WTC11 (cell line): ENCODE results near the gene RPS6KA4. TPM values are rescaled to one million over a fixed set of nuclear protein-coding genes. Genes with fewer than 3 reads are reported as not detected.

Source experiments
- ATAC-seq: fragments of 200-7000 bp; cut with Tn5 transposase; 2 replicates; pipeline ENCODE4 v1.10.0; 2021; ENCODE audit warnings: mild to moderate bottlenecking, moderate library complexity
- CTCF ChIA-PET: fragments of 300-600 bp; sonication (Branson Sonifier 250); formaldehyde crosslinking; loops from one replicate; lab custom pipeline; 2021; ENCODE audit warnings: antibody characterized with exemption; lab: Charles Lee
- POLR2A ChIA-PET: fragments of 350-600 bp; sonication (Branson Sonifier 250); formaldehyde crosslinking; loops from one replicate; lab custom pipeline; 2021; ENCODE audit warnings: antibody characterized with exemption; lab: Charles Lee
- DNase-seq: peaks from one replicate; pipeline ENCODE4 v3.0.0; 2021; ENCODE audit warnings: low spot score
- H3K27ac Mint-ChIP-seq: 2 replicates; pipeline ENCODE4 v1.8.0; 2021; ENCODE audit warnings: mixed read lengths
- H3K27me3 Mint-ChIP-seq: 2 replicates; pipeline ENCODE4 v1.8.0; 2021; ENCODE audit warnings: low read depth, mild to moderate bottlenecking, moderate library complexity, mixed read lengths
- H3K36me3 Mint-ChIP-seq: 2 replicates; pipeline ENCODE4 v1.8.0; 2021; ENCODE audit warnings: mixed read lengths
- H3K4me1 Mint-ChIP-seq: 2 replicates; pipeline ENCODE4 v1.8.0; 2022; ENCODE audit warnings: mixed read lengths
- H3K4me3 Mint-ChIP-seq: 2 replicates; pipeline ENCODE4 v1.8.0; 2021; ENCODE audit warnings: mild to moderate bottlenecking, moderate library complexity, mixed read lengths
- H3K9me3 Mint-ChIP-seq: 2 replicates; pipeline ENCODE4 v1.8.0; 2021; ENCODE audit warnings: mixed read lengths
- CREB1 ChIP-seq: sonication (generic); formaldehyde crosslinking; IDR thresholded peaks from 2 replicates; pipeline ENCODE4 v1.8.0; 2023; ENCODE audit warnings: mild to moderate bottlenecking, missing genetic modification reagents
- CREM ChIP-seq: sonication (generic); formaldehyde crosslinking; IDR thresholded peaks from 2 replicates; pipeline ENCODE4 v1.8.1; 2022; ENCODE audit warnings: mild to moderate bottlenecking, missing genetic modification reagents, moderate library complexity
- ELF4 ChIP-seq: sonication (generic); formaldehyde crosslinking; IDR thresholded peaks from 2 replicates; pipeline ENCODE4 v1.8.1; 2022; ENCODE audit warnings: low read depth, mild to moderate bottlenecking, moderate library complexity, missing genetic modification reagents
- GABPB1 ChIP-seq: sonication (generic); formaldehyde crosslinking; IDR thresholded peaks from 2 replicates; pipeline ENCODE4 v1.8.1; 2023; ENCODE audit warnings: mild to moderate bottlenecking, missing genetic modification reagents
- MXD4 ChIP-seq: fragments of 250-450 bp; sonication (Bioruptor Pico); IDR thresholded peaks from 2 replicates; pipeline ENCODE4 v1.8.0; 2021; ENCODE audit warnings: mild to moderate bottlenecking, moderate library complexity, borderline replicate concordance
- RORB ChIP-seq: fragments of 250-450 bp; sonication (Bioruptor Pico); IDR thresholded peaks from 2 replicates; pipeline ENCODE4 v1.9.0; 2021; ENCODE audit warnings: mild to moderate bottlenecking
- TCF7 ChIP-seq: sonication (generic); formaldehyde crosslinking; IDR thresholded peaks from 2 replicates; pipeline ENCODE4 v1.8.0; 2022; ENCODE audit warnings: mild to moderate bottlenecking, low read depth, missing genetic modification reagents, moderate library complexity
- ZNF232 ChIP-seq: sonication (generic); formaldehyde crosslinking; IDR thresholded peaks from 2 replicates; pipeline ENCODE4 v1.8.0; 2022; ENCODE audit warnings: mild to moderate bottlenecking, missing genetic modification reagents
- ZNF396 ChIP-seq: fragments of 250-450 bp; sonication (Bioruptor Pico); IDR thresholded peaks from 2 replicates; pipeline ENCODE4 v1.8.0; 2021; ENCODE audit warnings: mild to moderate bottlenecking, moderate library complexity, borderline replicate concordance
- ZNF423 ChIP-seq: fragments of 250-450 bp; sonication (Bioruptor Pico); IDR thresholded peaks from 2 replicates; pipeline ENCODE4 v2.1.2; 2022; ENCODE audit warnings: mild to moderate bottlenecking, moderate library complexity
- ZNF671 ChIP-seq: fragments of 250-450 bp; sonication (Bioruptor Pico); IDR thresholded peaks from 2 replicates; pipeline ENCODE4 v1.8.0; 2021; ENCODE audit warnings: mild to moderate bottlenecking
- total RNA-seq: library from RNA; stranded (reverse); gene quantifications from 3 replicates; pipeline ENCODE4 v1.2.3, GENCODE V29; 2021
- TF ChIP-seq, protein P1 (sequence below): sonication (generic); formaldehyde crosslinking; IDR thresholded peaks from 2 replicates; pipeline ENCODE4 v1.8.0; 2023; ENCODE audit warnings: missing genetic modification reagents
- TF ChIP-seq, protein P2 (sequence below): sonication (generic); formaldehyde crosslinking; IDR thresholded peaks from 2 replicates; pipeline ENCODE4 v1.8.1; 2023; ENCODE audit warnings: mild to moderate bottlenecking, missing genetic modification reagents, moderate library complexity
- TF ChIP-seq, protein P3 (sequence below): sonication (generic); formaldehyde crosslinking; IDR thresholded peaks from 2 replicates; pipeline ENCODE4 v1.8.0; 2022; ENCODE audit warnings: missing genetic modification reagents
- TF ChIP-seq, protein P4 (sequence below): sonication (generic); formaldehyde crosslinking; IDR thresholded peaks from 2 replicates; pipeline ENCODE4 v1.8.1; 2022; ENCODE audit warnings: mild to moderate bottlenecking, missing genetic modification reagents, moderate library complexity, borderline replicate concordance
- TF ChIP-seq, protein P5 (sequence below): sonication (generic); formaldehyde crosslinking; IDR thresholded peaks from 2 replicates; pipeline ENCODE4 v1.8.1; 2023; ENCODE audit warnings: mild to moderate bottlenecking, missing genetic modification reagents, borderline replicate concordance
- TF ChIP-seq, protein P6 (sequence below): sonication (generic); formaldehyde crosslinking; IDR thresholded peaks from 2 replicates; pipeline ENCODE4 v1.8.0; 2022; ENCODE audit warnings: mild to moderate bottlenecking, missing genetic modification reagents
- TF ChIP-seq, protein P7 (sequence below): sonication (generic); formaldehyde crosslinking; IDR thresholded peaks from 2 replicates; pipeline ENCODE4 v1.8.1; 2023; ENCODE audit warnings: mild to moderate bottlenecking, moderate library complexity, missing genetic modification reagents

RPS6KA4 gene
- total RNA-seq, 1 experiment from 2014 or later, result 16.8 TPM

DNA sequence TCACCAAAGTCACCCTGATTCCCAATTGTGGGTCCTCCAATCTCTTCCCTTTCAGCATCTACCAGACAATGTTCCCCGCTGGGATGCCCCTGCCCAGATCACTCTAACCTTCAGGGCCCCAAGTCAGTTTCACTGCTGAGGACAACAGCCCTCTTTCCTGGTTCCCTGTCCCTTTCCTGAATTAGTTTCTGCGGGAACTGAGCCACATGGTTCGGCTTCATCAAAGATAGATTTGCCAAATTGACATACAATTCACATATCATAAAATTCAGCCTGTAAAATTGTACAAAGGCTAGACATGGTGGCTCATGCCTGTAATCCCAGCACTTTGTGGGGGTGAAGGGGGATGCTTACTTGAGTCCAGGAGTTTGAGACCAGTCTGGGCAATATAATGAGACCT, 31.0 kb upstream of the RPS6KA4 start (continued):
- TF ChIP-seq, protein P1, sequence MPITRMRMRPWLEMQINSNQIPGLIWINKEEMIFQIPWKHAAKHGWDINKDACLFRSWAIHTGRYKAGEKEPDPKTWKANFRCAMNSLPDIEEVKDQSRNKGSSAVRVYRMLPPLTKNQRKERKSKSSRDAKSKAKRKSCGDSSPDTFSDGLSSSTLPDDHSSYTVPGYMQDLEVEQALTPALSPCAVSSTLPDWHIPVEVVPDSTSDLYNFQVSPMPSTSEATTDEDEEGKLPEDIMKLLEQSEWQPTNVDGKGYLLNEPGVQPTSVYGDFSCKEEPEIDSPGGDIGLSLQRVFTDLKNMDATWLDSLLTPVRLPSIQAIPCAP (CRISPR knock-in tag), result no peak
- TF ChIP-seq ZNF396, result no peak
- no peak for TF ChIP-seq ELF4 (CRISPR knock-in tag)

DNA sequence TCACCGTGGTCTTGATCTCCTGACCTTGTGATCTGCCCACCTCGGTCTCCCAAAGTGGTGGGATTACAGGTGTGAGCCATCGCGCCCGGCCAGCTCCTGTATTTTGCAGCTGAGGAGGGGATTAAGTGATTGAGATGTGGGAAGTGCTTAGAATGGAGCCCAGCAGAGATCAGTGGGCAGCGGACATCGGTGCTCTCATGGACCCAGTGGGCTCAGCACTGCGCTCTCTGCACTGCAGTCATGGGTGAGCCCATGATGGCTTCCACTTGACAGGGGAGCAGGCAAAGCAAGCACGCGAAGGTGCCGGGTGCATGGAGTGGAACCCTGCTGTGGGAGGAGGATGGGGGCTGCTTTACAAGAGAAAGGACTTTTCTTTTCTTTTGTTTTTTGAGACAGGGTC, 28.1 kb upstream of the RPS6KA4 start:
- CTCF ChIA-PET, result interaction anchor here (0.5 to 4.8 kb wide), 22 partner anchors 11 to 557 kb away, joined by 3 to 118 read pairs (median 6); partner anchors contain the start of genes BAD, CCDC88B, ESRRA and PRDX5
- H3K4me1 Mint-ChIP-seq, result peaks cover 10% of the 10 kb centered on the region
- DNase-seq (peak; percentile 11), ATAC-seq (no peak)
- POLR2A ChIA-PET, result interaction anchor here (1.0 kb wide), 1 partner anchor 14 kb away, joined by 6 read pairs; the partner anchor contains the start of genes PRDX5 and TRMT112
- 0 out of 2 replicates have a peak, but pooled peaks cover 3% of the 10 kb centered on the region for H3K9me3 Mint-ChIP-seq
- no peak overlapping the region for H3K4me3 Mint-ChIP-seq
- no peak overlapping the region for H3K27ac Mint-ChIP-seq
- peaks cover 14% of the 10 kb centered on the region; the same call in 1 of the 2 replicates for H3K27me3 Mint-ChIP-seq
- TF ChIP-seq ZNF423 (CRISPR knock-in tag), result peak; percentile 33; the same call in 1 of the 2 replicates
- TF ChIP-seq, protein P2, sequence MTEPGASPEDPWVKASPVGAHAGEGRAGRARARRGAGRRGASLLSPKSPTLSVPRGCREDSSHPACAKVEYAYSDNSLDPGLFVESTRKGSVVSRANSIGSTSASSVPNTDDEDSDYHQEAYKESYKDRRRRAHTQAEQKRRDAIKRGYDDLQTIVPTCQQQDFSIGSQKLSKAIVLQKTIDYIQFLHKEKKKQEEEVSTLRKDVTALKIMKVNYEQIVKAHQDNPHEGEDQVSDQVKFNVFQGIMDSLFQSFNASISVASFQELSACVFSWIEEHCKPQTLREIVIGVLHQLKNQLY, result no peak
- H3K36me3 Mint-ChIP-seq, result no peaks in the 10 kb centered on the region

DNA sequence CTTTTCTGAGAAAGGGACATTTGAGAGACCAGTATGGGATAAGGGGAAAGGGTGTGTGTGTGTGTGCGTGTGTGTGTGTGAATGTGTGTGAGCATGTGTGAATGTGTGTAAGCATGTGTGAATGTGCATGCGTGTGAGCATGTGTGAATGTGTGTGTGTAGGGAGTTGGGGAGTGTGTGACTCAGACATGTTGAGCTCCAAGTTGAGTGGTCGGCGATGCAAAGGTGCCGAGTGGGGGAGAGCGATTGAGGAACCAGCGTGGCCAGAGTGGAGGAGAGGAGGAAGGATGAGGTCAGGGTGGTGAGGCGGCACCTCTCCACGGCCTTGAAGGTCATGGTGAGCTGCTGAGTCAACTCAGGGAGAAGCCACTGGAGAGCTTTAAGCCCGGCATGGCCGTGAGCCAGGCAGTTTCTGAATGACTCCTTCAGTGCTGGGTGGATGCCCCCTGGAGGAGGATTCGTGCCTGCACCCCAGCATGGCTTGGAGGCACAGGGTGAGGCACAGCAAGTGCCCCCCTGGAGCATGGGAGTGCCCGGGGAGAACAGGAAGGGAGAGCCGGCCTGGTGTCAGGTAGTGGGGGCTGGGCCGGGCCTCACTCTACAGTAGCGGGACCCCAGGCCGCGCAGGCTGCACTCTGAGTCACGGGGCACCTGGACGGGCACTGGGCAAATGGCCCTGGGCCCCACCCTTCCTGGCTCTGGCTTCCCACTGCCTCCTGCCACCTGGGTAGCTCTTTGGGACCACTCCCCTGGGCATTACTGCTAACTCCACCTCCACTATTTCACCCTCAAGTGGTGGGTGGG, 27.2 kb upstream of the RPS6KA4 start:
- Mint-ChIP-seq H3K27ac (peak overlapping the region; percentile 11), H3K4me3 (no peak overlapping the region), H3K27me3 (peaks cover 11% of the 10 kb centered on the region; the same call in 1 of the 2 replicates), H3K4me1 (peaks cover 10% of the 10 kb centered on the region), H3K36me3 (no peaks in the 10 kb centered on the region), H3K9me3 (0 out of 2 replicates have a peak, but pooled peaks cover 3% of the 10 kb centered on the region)
- DNase-seq (peak; percentile 65), ATAC-seq (peak; percentile 79)
- ChIA-PET CTCF (interaction anchor here (0.7 to 4.8 kb wide), 30 partner anchors 8 to 556 kb away, joined by 3 to 118 read pairs (median 6); partner anchors contain the start of genes BAD, CCDC88B, ESRRA and PLCB3), POLR2A (interaction anchor here (1.0 kb wide), 1 partner anchor 15 kb away, joined by 6 read pairs; the partner anchor contains the start of genes PRDX5 and TRMT112)
- TF ChIP-seq, protein P3, sequence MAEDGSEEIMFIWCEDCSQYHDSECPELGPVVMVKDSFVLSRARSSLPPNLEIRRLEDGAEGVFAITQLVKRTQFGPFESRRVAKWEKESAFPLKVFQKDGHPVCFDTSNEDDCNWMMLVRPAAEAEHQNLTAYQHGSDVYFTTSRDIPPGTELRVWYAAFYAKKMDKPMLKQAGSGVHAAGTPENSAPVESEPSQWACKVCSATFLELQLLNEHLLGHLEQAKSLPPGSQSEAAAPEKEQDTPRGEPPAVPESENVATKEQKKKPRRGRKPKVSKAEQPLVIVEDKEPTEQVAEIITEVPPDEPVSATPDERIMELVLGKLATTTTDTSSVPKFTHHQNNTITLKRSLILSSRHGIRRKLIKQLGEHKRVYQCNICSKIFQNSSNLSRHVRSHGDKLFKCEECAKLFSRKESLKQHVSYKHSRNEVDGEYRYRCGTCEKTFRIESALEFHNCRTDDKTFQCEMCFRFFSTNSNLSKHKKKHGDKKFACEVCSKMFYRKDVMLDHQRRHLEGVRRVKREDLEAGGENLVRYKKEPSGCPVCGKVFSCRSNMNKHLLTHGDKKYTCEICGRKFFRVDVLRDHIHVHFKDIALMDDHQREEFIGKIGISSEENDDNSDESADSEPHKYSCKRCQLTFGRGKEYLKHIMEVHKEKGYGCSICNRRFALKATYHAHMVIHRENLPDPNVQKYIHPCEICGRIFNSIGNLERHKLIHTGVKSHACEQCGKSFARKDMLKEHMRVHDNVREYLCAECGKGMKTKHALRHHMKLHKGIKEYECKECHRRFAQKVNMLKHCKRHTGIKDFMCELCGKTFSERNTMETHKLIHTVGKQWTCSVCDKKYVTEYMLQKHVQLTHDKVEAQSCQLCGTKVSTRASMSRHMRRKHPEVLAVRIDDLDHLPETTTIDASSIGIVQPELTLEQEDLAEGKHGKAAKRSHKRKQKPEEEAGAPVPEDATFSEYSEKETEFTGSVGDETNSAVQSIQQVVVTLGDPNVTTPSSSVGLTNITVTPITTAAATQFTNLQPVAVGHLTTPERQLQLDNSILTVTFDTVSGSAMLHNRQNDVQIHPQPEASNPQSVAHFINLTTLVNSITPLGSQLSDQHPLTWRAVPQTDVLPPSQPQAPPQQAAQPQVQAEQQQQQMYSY, result no peak
- TF ChIP-seq ZNF671 (CRISPR knock-in tag) (no peak), CREM (no peak), MXD4 (no peak), CREB1 (CRISPR knock-in tag) (no peak), GABPB1 (CRISPR knock-in tag) (no peak), TCF7 (CRISPR knock-in tag) (no peak), ZNF423 (CRISPR knock-in tag) (peak; percentile 61), ZNF232 (no peak), RORB (no peak)
- TF ChIP-seq, protein P4, sequence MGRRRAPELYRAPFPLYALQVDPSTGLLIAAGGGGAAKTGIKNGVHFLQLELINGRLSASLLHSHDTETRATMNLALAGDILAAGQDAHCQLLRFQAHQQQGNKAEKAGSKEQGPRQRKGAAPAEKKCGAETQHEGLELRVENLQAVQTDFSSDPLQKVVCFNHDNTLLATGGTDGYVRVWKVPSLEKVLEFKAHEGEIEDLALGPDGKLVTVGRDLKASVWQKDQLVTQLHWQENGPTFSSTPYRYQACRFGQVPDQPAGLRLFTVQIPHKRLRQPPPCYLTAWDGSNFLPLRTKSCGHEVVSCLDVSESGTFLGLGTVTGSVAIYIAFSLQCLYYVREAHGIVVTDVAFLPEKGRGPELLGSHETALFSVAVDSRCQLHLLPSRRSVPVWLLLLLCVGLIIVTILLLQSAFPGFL, result no peak
- TF ChIP-seq, protein P5, sequence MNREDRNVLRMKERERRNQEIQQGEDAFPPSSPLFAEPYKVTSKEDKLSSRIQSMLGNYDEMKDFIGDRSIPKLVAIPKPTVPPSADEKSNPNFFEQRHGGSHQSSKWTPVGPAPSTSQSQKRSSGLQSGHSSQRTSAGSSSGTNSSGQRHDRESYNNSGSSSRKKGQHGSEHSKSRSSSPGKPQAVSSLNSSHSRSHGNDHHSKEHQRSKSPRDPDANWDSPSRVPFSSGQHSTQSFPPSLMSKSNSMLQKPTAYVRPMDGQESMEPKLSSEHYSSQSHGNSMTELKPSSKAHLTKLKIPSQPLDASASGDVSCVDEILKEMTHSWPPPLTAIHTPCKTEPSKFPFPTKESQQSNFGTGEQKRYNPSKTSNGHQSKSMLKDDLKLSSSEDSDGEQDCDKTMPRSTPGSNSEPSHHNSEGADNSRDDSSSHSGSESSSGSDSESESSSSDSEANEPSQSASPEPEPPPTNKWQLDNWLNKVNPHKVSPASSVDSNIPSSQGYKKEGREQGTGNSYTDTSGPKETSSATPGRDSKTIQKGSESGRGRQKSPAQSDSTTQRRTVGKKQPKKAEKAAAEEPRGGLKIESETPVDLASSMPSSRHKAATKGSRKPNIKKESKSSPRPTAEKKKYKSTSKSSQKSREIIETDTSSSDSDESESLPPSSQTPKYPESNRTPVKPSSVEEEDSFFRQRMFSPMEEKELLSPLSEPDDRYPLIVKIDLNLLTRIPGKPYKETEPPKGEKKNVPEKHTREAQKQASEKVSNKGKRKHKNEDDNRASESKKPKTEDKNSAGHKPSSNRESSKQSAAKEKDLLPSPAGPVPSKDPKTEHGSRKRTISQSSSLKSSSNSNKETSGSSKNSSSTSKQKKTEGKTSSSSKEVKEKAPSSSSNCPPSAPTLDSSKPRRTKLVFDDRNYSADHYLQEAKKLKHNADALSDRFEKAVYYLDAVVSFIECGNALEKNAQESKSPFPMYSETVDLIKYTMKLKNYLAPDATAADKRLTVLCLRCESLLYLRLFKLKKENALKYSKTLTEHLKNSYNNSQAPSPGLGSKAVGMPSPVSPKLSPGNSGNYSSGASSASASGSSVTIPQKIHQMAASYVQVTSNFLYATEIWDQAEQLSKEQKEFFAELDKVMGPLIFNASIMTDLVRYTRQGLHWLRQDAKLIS (CRISPR knock-in tag), result no peak
- TF ChIP-seq, protein P6, sequence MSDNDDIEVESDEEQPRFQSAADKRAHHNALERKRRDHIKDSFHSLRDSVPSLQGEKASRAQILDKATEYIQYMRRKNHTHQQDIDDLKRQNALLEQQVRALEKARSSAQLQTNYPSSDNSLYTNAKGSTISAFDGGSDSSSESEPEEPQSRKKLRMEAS, result no peak
- TF ChIP-seq, protein P7, sequence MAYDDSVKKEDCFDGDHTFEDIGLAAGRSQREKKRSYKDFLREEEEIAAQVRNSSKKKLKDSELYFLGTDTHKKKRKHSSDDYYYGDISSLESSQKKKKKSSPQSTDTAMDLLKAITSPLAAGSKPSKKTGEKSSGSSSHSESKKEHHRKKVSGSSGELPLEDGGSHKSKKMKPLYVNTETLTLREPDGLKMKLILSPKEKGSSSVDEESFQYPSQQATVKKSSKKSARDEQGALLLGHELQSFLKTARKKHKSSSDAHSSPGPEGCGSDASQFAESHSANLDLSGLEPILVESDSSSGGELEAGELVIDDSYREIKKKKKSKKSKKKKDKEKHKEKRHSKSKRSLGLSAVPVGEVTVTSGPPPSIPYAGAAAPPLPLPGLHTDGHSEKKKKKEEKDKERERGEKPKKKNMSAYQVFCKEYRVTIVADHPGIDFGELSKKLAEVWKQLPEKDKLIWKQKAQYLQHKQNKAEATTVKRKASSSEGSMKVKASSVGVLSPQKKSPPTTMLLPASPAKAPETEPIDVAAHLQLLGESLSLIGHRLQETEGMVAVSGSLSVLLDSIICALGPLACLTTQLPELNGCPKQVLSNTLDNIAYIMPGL (CRISPR knock-in tag), result no peak
